Ovary (tissue), 3 donors: ENCODE measurements around the gene ST3GAL5.

Source experiments
- CTCF ChIP-seq, 3 donors: fragments of 450-650 bp in 2 of 3; fragments of 200-600 bp in 1 of 3; IDR thresholded peaks; one replicate each; pipeline versions ENCODE4 v1.5.1 to v1.8.0; 2016 to 2022; ENCODE audit warnings: antibody characterized with exemption in 3 of 3, mild to moderate bottlenecking in 1 of 3
- EP300 ChIP-seq: sonication (generic); formaldehyde crosslinking; IDR thresholded peaks from one replicate; pipeline ENCODE4 v1.6.1; 2017; ENCODE audit warnings: antibody characterized with exemption
- donor health status: DM: no; HTN: no; CAD: no.

- no peak for TF ChIP-seq EP300
- no peak for TF ChIP-seq CTCF (IDR thresholded peaks at IDR 0.05)
These were observed 93.3 kb downstream of the ST3GAL5 start for GRCh38 chr2:85795331-85796045.
